ENCODE data around the gene BICRA. TPM values are rescaled to one million over a fixed set of nuclear protein-coding genes. Genes with fewer than 3 reads are reported as not detected.

The BICRA gene
- total and polyA plus RNA-seq, 9 of the 15 experiments (the other 6 are each of a cell fraction or from before 2014, with no cell fraction given), result 0.01 to 8.8 (median 1.2) TPM

DNA sequence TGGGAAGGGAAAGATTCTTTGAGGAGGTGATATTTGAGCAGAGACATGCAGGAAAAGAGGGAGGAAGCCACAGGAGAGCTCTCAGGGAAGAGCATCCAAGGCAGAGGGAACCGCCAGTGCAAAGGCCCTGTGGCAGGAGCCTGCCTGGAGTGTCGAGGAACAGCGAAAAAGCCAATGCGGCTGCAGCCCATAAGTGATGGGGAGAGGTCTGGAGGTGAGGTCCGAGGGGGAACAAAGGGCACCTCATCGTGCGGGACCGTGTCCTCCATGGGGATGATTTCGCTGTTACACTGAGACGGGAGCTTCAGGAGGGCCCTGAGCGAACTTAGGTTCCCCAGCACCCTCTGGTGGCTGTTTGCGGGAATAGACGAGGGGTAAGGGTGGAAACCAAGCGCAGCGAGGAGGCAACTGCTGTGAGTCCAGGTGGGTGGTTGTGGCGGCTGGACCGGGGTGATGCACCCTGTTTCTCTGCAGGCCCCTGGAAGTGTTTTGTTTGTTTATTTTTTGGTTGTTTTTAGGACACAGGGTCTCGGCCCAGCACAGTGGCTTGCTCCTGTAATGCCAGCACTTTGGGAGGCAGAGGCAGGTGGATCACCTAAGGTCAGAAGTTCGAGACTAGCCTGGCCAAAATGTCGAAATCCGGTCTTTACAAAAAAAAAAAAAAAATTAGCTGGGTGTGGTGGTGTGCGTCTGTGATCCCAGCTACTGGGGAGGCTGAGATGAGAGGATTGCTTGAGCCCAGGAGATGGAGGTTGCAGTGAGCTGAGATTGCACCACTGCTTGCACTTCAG, 98.4 kb downstream of the BICRA start (continued):
- TF ChIP-seq, protein P1, sequence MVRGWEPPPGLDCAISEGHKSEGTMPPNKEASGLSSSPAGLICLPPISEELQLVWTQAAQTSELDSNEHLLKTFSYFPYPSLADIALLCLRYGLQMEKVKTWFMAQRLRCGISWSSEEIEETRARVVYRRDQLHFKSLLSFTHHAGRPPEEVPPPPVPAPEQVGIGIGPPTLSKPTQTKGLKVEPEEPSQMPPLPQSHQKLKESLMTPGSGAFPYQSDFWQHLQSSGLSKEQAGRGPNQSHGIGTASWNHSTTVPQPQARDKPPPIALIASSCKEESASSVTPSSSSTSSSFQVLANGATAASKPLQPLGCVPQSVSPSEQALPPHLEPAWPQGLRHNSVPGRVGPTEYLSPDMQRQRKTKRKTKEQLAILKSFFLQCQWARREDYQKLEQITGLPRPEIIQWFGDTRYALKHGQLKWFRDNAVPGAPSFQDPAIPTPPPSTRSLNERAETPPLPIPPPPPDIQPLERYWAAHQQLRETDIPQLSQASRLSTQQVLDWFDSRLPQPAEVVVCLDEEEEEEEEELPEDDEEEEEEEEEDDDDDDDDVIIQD (CRISPR knock-in tag; IDR thresholded peaks at IDR 0.05), result no peak
- TF ChIP-seq TBL1XR1 (IDR thresholded peaks at IDR 0.05; ENCODE audit: low read length in 2 of 2) (no peak), ZNF766 (CRISPR knock-in tag; conservative IDR thresholded peaks at IDR 0.05) (no peak), POLR3A (IDR thresholded peaks at IDR 0.05; ENCODE audit: borderline replicate concordance, extremely low read depth, insufficient read depth, insufficient read length) (no peak), ZNF696 (CRISPR knock-in tag; conservative IDR thresholded peaks at IDR 0.05) (no peak), ZNF449 (CRISPR knock-in tag; IDR thresholded peaks at IDR 0.05) (no peak), ZNF143 (CRISPR knock-in tag; IDR thresholded peaks at IDR 0.05) (no peak), GTF2F1 (IDR thresholded peaks at IDR 0.05; ENCODE audit: low read depth, low read length) (no peak), NFIX (CRISPR knock-in tag; IDR thresholded peaks at IDR 0.05; ENCODE audit: low read depth) (no peak), CHCHD3 (CRISPR knock-in tag; IDR thresholded peaks at IDR 0.05) (no peak), RBM22 (IDR thresholded peaks at IDR 0.05; ENCODE audit: low read depth, low read length, poor library complexity, severe bottlenecking) (no peak), SRF (CRISPR knock-in tag; IDR thresholded peaks at IDR 0.05) (no peak), GTF2E2 (tag; IDR thresholded peaks at IDR 0.05) (no peak), ZNF23 (CRISPR knock-in tag; IDR thresholded peaks at IDR 0.05) (no peak), POLR2B (IDR thresholded peaks at IDR 0.05; ENCODE audit: low read depth, partially characterized antibody) (no peak), ZNF324 (CRISPR knock-in tag; IDR thresholded peaks at IDR 0.05) (no peak), HMG20A (CRISPR knock-in tag; conservative IDR thresholded peaks at IDR 0.05) (no peak), MAFK (IDR thresholded peaks at IDR 0.05; ENCODE audit: low read length) (no peak), CBX1 (IDR thresholded peaks at IDR 0.05; ENCODE audit: low read depth) (peak; percentile 89), E2F3 (CRISPR knock-in tag; IDR thresholded peaks at IDR 0.05) (no peak), CHD4 (IDR thresholded peaks at IDR 0.05; ENCODE audit: insufficient read depth, insufficient replicate concordance, low read depth, low read length, poor library complexity, severe bottlenecking) (no peak), BRF1 (IDR thresholded peaks at IDR 0.05; ENCODE audit: borderline replicate concordance, extremely low read depth, insufficient read length) (no peak), CCAR2 (IDR thresholded peaks at IDR 0.05; ENCODE audit: low read depth, low read length) (no peak), ZNF75A (CRISPR knock-in tag; IDR thresholded peaks at IDR 0.05) (no peak)
- TF ChIP-seq, protein P2, sequence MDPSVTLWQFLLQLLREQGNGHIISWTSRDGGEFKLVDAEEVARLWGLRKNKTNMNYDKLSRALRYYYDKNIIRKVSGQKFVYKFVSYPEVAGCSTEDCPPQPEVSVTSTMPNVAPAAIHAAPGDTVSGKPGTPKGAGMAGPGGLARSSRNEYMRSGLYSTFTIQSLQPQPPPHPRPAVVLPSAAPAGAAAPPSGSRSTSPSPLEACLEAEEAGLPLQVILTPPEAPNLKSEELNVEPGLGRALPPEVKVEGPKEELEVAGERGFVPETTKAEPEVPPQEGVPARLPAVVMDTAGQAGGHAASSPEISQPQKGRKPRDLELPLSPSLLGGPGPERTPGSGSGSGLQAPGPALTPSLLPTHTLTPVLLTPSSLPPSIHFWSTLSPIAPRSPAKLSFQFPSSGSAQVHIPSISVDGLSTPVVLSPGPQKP (CRISPR knock-in tag; IDR thresholded peaks at IDR 0.05), result no peak

Measured in K562 (cell line).